ENCODE results near the gene COG1.
A peak's percentile ranks its signal among the peaks of the same experiment; 100 is the strongest.
"Not testable (repeated sequence)": the region's sequence is repeated elsewhere in the genome, so short reads cannot be mapped to it uniquely, and the experiment has no call there.

Gene COG1

GRCh38 chr17:73192894-73193701, at the start of gene COG1:
Gene COG1 (plus strand): TSS chr17:73193055. CDS start chr17:73193070, 15 bp downstream.
- DNase-seq, result peak; percentile 86

- DNase-seq, result not testable (repeated sequence)
Observed at GRCh38 chr17:73144209-73144608, 48.6 kb upstream of the COG1 start.

DNA sequence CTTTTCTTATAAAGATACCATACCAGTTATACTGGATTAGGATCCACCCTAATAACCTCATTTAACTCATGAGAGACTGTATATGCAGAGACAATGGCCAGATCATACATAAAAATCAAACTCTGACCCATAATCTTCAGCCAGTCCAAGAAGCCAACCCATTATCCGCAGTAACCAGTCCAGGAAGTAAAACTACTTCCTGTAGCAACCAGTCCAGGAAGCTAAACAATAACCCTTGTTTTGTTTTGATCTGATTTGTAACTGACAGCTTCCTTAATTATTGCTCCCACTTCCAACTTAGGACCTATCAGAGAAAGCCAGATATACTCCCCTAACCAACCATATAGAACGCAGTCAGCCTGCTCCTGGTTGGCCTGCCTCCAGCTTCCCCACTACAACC, 47.2 kb upstream of the COG1 start:
- no peak for DNase-seq

DNA sequence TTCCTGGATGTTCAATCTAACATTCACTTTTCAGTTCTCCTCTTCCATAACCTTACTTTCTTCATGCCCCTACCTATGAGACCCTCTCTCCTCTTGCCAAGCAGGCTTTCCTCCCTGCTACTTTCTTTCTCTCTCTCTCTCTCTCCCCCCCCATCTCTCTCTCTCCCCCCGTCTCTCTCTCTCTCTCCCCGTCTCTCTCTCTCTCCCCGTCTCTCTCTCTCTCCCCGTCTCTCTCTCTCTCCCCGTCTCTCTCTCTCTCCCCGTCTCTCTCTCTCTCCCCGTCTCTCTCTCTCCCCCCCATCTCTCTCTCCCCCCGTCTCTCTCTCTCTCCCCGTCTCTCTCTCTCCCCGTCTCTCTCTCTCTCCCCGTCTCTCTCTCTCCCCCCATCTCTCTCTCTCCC, 45.1 kb upstream of the COG1 start:
- not testable (repeated sequence) for DNase-seq

DNA sequence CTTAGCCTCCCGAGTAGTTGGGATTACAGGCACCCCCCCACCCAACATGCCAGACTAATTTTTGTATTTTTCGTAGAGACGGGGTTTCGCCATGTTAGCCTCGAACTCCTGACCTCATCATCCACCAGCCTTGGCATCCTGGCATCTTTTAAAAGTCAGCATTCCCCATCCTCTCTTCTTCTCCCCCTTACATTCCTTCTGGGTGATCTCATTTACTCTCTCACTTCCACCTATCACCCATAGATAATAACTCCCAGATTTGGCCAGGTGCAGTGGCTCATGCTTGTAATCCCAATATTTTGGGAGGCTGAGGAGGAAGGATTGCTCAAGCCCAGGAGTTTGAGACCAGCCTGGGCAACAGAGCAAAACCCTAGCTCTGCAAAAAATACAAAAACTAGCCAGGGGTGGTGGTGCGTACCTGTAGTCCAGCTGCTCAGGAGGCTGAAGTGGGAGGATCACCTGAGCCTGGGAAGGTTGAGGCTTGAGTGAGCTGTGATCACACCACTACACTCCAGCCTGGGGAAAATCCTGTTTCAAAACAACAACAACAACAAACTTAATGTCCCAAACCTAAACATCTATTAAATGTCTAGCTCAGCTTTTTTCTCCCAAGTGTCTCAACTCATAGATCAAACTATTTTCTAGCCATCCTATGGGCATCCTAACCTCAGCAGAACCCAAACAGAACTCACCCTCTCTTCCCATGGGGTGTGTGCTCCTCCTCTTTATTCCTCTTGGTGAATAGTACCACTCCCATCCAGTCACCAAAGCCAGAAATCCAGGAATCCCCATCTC, 44.1 kb upstream of the COG1 start:
- DNase-seq, result no peak

DNA sequence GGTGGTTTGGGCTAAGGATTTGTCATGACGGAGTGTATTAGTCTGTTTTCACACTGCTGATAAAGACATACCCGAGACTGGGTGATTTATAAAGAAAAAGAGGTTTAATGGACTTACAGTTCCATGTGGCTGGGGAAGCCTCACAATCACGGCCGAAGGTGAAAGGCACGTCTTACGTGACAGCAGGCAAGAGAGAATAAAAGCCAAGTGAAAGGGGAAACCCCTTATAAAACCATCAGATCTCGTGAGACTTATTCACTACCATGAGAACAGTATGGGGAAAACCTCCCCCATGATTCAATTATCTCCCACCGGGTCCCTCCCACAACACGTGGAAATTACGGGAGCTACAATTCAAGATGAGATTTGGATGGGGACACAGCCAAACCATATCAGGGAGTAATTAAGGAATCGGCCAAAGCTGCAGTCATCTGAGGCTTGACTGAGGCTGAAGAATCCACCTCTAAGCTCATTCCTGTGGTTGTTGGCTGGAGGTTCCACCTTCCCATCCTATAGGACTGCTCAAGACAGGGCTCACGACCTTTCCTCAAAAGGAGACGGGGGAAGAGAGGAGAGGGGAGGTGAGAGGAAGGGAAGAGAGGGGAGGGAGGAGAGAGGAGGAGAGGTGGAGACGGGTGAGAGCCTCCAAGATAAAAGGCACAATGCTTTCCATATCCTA, 42.1 kb upstream of the COG1 start:
- DNase-seq, result not testable (repeated sequence)

DNA sequence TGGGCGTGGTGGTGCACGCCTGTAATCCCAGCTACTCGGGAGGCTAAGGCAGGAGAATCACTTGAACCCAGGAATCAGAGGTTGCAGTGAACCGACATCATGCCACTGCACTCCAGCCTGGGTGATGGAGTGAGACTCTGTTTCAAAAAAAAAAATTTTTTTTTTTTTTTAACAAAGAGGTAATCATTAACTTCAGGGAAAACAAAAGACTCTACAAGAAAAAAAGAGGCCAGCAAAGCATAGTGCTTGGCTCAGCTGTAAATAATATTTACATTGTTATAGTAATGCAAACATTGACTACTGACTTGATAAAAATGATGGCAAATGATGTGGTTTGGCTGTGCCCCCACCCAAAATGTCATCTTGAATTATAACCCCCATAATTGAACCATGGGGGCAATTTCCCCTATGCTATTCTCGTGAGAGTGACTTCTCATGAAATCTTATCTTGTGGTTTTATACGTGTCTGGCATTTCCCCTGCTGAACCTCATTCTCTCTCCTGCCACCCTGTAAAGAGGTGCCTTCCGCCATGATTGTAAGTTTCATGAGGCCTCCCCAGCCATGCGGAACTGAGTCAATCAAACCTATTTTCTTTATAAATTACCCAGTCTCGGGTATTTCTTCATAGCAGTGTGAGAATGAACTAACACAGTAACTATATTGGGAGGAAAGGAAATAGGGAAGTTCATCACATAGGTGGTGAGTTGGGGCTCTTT, 40.8 kb upstream of the COG1 start:
- no peak for DNase-seq

DNA sequence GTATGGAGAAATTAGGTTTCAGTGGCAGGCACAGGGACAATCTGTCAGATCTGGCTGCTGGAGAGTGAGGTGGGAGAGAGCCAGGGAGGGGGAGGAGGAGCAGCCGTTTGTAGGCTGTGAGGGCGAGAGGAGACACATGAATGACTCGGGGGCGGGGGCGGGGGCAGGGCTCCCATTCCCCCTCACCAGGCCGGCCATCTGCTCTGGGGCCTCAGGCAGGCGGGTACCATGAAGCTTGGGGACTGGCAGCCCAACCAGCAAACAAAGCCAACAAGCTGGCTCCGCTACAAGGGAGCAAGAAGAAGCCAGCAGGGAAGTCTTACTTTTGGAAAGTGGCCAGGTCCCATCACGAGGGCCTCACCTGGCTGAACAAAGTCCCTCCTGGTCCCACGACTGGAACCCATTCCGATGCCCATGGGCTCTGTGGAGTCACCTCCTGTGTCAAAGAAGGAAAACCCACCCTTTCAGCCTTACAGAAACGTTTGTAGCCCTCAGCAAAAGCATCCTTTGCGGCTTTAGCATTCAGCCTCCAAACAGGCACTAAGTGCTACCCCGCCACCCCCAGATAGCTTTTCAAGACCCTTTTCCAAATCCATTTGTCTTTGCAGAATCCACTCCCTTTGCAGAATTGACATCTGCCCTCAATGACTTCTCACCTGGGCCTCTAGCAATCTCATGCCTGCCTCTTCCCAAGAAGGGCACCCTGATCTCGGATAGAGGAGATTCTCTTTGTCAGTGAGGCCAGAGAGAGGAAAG, 37.3 kb upstream of the COG1 start:
- DNase-seq, result no peak

- DNase-seq, result peak; percentile 73
Observed at GRCh38 chr17:73156166-73156840, 36.6 kb upstream of the COG1 start.

DNA sequence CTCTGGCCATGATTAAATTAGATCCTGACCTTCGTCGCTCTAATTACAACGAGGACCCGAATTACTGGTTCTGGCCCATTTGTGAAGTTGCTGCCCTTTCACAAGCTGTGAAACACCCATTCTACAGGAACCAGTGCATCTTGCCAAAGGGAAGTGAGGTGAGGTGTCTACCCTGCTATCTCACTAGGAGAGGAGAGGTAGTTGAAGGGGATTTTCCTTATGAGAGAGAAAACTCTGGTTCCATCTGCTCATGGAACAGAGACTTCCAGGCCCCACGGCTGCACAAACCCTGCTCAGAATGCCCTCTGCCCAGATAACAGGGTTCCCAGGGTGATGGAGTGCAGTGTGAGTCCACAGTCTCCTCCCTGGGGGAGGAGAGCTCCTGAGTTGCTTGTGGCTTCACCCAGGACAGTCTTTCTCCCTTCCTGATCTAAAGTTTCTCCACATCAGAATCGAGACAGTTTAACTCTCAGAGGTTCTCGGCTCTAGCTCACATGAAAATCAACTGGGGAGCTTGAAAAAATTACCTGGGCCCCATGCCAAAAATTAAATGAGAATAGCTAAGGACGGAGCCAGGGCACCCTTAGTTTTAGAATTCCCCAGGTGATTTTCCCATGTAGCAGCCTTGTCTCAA, 35.9 kb upstream of the COG1 start:
- DNase-seq, result no peak

- no peak for DNase-seq
Observed at GRCh38 chr17:73157521-73157890, 35.3 kb upstream of the COG1 start.

DNA sequence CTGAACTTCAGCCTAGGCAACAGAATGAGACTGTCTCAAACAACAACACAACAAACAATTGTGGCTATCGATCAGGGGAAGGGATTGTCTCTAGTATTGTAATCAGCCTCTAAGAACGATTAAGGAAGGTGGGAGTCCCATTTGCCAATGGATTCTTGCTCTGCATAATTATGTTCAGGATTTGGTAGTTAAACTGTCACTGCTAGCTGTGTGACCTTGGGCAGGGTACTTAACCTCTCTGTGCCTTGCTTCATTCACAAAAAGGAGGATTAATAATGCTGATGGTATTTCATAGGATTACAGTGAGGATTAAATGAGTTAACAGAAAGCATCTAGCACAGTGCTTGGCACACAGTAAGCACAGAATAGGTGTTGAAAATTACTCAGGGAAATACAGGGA, 34.7 kb upstream of the COG1 start:
- no peak for DNase-seq

GRCh38 chr17:73160980-73161630, 31.8 kb upstream of the COG1 start:
- no peak for DNase-seq

- DNase-seq, result no peak
Observed at GRCh38 chr17:73163043-73163442, 29.8 kb upstream of the COG1 start.

DNA sequence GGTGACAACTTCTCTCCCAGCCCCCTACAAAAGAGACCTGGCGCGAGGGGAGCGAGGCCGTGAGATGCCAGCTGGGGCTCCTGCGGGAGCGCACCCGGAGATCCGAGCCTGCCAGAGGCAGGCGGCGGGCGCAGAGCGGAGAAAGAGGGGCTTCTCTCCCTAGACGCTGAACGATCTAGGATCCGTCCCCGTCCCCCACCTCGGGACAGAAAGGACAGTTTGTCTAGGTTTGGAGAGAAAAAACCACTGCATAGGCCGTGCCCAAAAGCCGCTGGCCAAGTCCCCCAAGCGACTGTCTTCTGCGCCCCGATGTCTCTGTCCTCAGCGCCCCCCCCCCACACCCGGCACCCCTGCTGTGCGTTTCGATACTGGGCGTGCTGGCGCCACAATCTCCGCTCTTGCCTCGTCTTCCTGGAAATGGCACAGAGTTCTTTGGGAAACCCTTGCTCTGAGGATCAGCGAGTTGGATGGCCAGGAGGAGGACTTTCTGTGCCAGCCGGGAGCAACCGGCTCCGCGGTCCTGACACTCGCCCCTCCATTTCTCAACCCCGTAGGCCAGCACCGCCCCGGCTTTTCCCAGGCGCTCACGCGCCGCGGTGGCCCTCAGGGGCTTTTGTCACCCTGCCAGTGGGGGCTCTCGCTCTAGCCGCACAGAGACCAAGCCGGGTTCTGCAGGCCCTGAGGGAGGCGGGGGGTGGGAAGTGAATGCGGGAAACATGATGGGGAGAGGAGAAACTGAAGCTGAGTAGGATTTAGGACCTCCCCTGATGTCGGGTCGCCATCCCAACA, 27.0 kb upstream of the COG1 start:
- DNase-seq, result no peak

GRCh38 chr17:73166731-73167581, 25.9 kb upstream of the COG1 start:
- no peak for DNase-seq

DNA sequence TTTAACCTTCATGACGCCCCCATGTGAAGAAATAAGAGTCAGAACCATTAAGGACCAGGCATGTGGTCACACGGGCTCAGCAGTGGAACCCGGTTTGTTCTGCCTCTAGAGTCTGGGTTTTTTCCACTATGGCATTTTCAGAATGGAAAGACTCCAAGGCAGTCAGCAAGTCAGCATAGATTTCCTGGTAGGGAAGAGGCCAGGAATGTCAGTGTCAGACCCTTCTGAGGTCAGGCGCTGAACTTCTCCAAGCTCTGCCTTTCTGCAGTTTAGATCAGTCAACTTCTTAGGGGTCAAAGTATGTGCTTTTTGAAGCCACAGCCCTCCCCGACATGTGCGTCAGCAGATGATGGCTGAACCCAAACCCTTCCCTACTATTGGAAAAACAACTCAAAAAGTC, 24.2 kb upstream of the COG1 start:
- DNase-seq, result no peak

- no peak for DNase-seq
Observed at GRCh38 chr17:73170324-73170723, 22.5 kb upstream of the COG1 start.

- no peak for DNase-seq
Observed at GRCh38 chr17:73172252-73172651, 20.6 kb upstream of the COG1 start.

Data from activated CD8-positive, alpha-beta memory T cell treated with anti-CD3 and anti-CD28 coated beads for 24 hours (primary cell).